Suppressor macrophage treated with lipopolysaccharide for 1 hour (primary cell): ENCODE data around the gene CCNL2.
"Not testable (repeated sequence)": the region's sequence is repeated elsewhere in the genome, so short reads cannot be mapped to it uniquely, and the experiment has no call there.

Experiments
- DNase-seq, 3 donors: peaks; one replicate each; pipeline ENCODE4 v3.0.0-alpha.2; 2020 to 2022

The CCNL2 gene

DNA sequence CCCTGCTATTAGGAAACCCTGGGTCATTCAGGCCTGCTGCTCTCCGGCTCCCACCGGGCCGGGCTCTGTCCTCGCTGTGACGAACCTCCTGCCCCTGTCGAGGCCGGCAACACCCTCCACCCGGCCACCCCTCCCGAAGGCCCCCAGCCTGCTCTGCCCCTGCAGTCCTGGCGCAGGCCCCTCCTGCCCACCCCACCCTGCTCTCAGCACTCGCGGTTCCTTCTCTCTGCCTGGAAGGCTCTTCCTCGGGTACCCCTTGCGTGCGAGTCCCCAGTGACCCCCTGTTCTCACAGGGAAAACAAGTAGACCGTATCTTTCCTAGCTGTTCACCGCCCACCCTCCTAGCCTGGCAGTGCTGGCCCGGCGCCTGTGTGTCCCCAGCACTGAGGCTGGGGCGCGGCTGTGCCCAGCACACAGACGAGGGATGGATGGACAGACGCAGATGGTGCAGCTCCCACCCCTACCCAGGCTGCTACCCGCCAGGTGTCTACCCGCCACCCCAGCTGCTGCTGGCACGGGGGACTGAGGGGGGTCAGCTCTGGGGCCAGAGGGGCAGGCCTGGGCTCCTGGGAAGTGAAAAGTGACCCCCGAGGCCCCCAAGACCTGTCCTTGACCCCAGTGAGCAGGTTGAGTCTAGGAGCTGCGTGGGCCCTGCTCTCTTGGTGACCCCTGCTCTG lies 33.3 kb upstream of the CCNL2 start:
- DNase-seq, result peak in 1 of 3 donors; percentile 11

- peak in 1 of 3 donors; percentile 18 for DNase-seq
These were observed 32.7 kb upstream of the CCNL2 start for GRCh38 chr1:1431845-1432273.

GRCh38 chr1:1430992-1431844 lies 32.1 kb upstream of the CCNL2 start:
- DNase-seq, result peak in 1 of 3 donors; percentile 17

GRCh38 chr1:1430114-1430982 lies 31.2 kb upstream of the CCNL2 start:
- peak in 1 of 3 donors; percentile 12 for DNase-seq

GRCh38 chr1:1429671-1430073 lies 30.5 kb upstream of the CCNL2 start:
- peak in 1 of 3 donors; percentile 16 for DNase-seq

DNA sequence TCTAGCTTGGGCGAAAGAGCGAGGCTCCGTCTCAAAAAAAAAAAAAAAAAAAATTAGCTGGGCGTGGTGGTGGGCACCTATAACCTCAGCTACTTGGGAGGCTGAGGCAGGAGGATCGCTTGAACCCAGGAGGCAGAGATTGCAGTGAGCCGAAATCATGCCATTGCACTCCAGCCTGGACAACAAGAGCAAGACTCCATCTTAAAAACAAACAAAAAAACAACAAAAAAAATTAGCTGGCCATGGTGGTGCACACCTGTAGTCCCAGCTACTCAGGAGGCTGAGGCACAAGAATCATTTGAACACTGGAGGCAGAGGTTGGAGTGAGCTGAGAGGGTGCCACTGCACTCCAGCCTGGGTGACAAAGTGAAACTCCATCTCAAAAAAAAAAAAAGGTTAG lies 29.8 kb upstream of the CCNL2 start:
- not testable (repeated sequence) for DNase-seq

DNA sequence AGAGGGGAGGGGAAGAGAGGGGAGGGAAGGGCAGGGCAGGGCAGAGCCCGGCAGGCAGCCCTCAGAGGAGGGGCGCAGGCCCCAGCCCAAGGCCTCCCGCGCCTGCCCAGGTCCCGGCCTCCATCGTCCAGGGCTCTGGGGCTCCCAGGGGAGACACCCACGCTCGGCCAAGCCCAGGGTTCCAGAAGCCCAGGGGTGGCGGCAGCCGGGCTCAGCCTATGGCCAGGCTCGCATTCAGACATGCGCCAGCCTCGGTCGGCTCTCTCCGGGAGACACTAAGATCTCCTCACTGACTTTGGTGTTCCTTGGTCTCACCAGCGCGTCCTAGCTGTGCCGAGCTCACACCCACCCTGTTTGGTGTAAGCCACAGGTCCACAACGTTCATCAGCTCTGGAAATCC lies 29.0 kb upstream of the CCNL2 start:
- peak in 1 of 3 donors; percentile 12 for DNase-seq

GRCh38 chr1:1427820-1428148 lies 28.6 kb upstream of the CCNL2 start:
- peak in 1 of 3 donors; percentile 16 for DNase-seq

DNA sequence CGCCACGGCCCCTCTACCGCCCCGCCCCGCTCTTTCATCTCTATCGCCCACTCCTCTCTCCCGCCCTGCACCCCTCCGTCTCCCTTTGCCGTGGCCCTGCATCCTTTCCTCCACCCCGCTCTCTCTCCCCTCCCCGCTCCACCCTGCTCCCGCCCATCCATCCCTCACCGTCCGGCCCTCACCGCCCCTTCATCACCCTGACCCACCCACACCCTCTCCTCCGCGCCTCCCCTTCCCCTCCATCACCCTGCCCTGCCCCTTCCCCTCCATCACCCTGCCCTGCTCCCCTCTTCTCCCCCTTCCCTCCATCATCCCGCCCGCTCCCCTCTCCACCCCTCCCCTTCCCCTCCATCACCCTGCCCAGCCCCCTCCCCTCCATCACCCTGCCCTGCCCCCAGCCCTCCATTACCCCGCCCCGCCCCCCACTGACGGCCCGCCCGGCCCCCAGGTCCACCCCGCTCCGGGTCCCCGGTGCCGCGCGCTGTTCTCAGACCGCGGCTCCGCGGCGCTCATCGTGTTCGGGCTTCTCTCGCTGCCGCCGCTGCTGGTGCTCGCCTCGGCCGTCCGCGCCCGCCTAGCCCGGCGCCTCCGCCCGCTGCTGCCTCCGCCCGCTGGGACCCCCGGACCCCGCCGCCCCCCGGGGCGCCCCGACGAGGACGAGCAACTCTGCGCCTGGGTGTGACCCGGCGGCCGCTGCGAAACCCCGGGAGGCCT lies 28.1 kb upstream of the CCNL2 start:
- DNase-seq, result peak in 1 of 3 donors; percentile 5

DNA sequence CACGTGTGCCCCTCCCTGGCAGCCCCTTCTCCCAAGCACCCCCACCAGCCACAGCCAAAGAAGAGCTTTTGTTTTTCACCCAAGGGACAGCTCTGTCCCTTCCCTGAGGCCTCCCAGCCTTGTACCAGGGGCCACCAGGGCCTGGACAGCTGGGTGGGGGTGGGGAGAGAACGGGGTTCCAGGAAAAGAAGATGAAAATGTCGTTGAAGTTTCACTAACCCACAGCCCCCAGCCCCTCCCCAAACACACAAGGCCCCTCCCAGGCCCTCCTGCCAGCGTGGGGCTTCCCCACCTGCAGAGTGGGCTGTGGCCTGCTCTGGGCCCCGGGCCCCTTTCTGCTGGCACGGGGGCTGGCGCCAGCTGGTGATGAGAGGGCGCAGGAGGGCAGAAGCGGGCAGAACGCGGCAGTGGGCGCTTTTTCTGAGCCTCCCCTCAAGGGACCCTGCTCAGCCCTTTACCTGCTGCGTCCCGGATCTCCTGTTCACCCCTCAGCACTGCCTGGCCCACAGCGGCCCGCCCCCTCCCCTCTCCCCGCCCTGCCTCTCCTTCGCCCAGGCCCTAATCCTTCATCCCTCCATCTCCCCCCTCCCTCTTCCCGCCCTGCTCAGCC lies 27.5 kb upstream of the CCNL2 start:
- peak in 1 of 3 donors; percentile 8 for DNase-seq

- peak in 1 of 3 donors; percentile 9 for DNase-seq
These were observed 26.8 kb upstream of the CCNL2 start for GRCh38 chr1:1425753-1426495.

DNA sequence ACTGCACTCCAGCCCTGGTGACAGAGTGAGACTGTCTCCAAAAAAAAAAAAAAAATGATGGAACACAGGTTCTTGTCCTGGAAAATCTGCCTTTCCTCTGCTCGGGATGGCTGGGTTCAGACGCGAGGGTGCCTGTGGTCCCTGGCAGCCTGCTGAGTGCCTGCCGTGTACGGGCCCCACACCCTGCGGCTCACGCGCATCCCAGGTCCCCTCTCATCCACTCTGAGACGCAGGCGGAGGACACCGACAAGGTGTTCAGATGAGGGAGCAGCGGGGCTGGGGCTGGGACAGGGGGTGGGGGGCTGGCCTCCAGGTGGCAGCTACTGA lies 26.3 kb upstream of the CCNL2 start:
- DNase-seq, result no peak

DNA sequence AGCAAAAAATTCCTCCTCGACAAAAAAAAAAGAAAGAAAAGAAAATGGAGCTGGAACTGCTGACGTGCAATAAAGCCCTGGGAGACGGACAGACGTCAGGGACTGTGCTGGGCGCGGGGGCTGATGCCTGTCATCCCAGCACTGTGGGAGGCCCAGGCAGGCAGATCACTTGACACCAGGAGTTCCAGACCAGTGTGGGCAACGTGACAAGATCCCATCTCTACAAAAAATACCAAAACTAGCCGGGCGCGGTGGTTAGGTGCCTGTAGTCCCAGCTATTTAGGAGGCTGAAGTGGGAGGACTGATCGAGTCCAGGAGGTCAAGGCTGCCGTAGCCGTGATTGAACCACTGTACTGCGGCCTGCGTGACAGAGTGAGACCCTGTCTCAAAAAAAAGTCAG lies 25.6 kb upstream of the CCNL2 start:
- DNase-seq, result no peak

GRCh38 chr1:1423245-1423597 lies 24.1 kb upstream of the CCNL2 start:
- no peak for DNase-seq

DNA sequence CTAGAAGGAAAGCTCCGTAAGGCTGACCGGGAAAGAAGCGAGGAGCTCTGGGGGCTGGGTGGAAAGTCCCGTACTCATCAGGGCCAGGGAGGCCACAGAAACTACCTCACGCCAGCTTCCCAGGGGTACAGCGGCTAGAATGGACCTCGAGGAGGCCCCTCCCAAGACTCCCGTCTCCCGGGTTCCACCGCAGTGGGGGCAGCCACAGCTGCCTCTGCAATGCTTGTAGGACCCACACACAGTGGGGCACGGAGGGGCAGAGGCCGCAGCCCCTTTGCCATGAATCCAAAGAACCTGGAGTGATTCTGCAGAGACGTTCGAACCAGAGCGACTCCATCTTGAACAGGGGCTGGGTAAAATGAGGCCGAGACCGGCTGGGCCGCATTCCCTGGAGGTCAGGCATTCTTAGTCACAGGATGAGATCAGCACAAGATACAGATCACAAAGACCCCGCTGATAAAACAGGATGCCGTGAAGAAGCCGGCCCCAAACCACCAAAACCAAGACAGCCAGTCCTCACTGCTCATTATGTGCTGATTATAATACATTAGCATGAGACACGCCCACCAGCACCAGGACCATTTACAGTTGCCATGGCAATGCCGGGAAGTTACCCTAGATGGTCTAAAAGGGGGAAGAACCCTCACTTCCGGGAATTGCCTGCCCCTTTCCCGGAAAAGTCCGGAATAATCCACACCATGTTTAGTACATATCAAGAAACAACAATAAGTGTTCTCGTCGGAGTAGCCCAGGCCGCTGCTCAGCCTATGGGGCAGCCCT lies 23.5 kb upstream of the CCNL2 start:
- peak in 1 of 3 donors; percentile 34 for DNase-seq

GRCh38 chr1:1421907-1422464 lies 22.9 kb upstream of the CCNL2 start:
- DNase-seq, result no peak

GRCh38 chr1:1421147-1421906 lies 22.2 kb upstream of the CCNL2 start, which contains the start of gene ANKRD65:
Gene ANKRD65 (minus strand): TSS chr1:1421276. CDS start chr1:1421005, 271 bp downstream.
- no peak for DNase-seq

DNA sequence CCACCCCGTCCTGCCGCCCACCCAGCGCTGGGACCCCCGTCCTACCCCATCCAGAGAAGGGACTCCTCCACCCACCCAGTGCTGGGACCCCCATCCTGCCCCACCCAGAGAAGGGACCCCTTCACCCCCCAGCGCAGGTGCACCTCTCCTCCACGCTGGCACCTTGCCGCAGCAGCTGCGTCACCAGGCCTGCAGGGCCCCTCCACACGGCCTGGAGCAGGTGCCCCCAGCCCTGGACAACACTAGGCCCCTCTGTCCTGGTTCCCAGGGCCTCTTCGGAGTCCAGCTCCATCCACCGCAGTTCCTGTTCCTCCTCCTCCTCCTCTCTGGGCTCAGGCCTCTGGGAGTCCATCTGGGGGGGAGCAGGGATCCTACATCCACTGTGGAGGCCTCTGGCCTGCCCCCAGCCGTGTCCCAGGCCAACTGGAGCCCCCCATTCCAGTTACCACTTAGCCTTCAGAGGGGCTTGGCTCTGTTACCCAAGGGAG lies 21.6 kb upstream of the CCNL2 start:
- no peak for DNase-seq
